Parathyroid adenoma (tissue), 2 donors: ENCODE data around the gene ANKH.

Experiments
- H2AFZ ChIP-seq: fragments of 300-600 bp; sonication (generic); one replicate; pipeline ENCODE4 v1.7.0; 2017; ENCODE audit warnings: antibody characterized with exemption, mild to moderate bottlenecking
- H3K27ac ChIP-seq: fragments of 300-600 bp; sonication (generic); one replicate; pipeline ENCODE4 v1.7.0; 2017
- H3K27me3 ChIP-seq: fragments of 300-600 bp; sonication (generic); one replicate; pipeline ENCODE4 v1.7.0; 2017; ENCODE audit warnings: low read length; ENCODE audit not compliant: control insufficient read depth, insufficient read depth
- H3K36me3 ChIP-seq: fragments of 300-600 bp; sonication (generic); one replicate; pipeline ENCODE4 v1.7.0; 2017; ENCODE audit warnings: low read length; ENCODE audit not compliant: control insufficient read depth, insufficient read depth
- H3K4me1 ChIP-seq: fragments of 300-600 bp; sonication (generic); one replicate; pipeline ENCODE4 v1.7.0; 2017; ENCODE audit warnings: control low read depth
- H3K4me2 ChIP-seq: fragments of 300-600 bp; sonication (generic); one replicate; pipeline ENCODE4 v1.7.0; 2017; ENCODE audit warnings: low read length
- H3K4me3 ChIP-seq: fragments of 300-600 bp; sonication (generic); one replicate; pipeline ENCODE4 v1.7.0; 2017; ENCODE audit warnings: low read depth, low read length
- H3K79me2 ChIP-seq: fragments of 300-600 bp; sonication (generic); one replicate; pipeline ENCODE4 v1.7.0; 2017; ENCODE audit warnings: control low read depth
- H3K9ac ChIP-seq: fragments of 300-600 bp; sonication (generic); one replicate; pipeline ENCODE4 v1.7.0; 2017; ENCODE audit warnings: mild to moderate bottlenecking
- H3K9me3 ChIP-seq: fragments of 300-600 bp; sonication (generic); one replicate; pipeline ENCODE4 v1.7.0; 2017; ENCODE audit warnings: low read length; ENCODE audit not compliant: control insufficient read depth
- TF ChIP-seq, protein P1 (sequence below): fragments of 300-600 bp; sonication (generic); IDR thresholded peaks from one replicate; pipeline ENCODE4 v1.7.0; 2017; ENCODE audit warnings: antibody characterized with exemption, mild to moderate bottlenecking
- donor health status: primary hyperparathyroidism.

Gene ANKH

DNA sequence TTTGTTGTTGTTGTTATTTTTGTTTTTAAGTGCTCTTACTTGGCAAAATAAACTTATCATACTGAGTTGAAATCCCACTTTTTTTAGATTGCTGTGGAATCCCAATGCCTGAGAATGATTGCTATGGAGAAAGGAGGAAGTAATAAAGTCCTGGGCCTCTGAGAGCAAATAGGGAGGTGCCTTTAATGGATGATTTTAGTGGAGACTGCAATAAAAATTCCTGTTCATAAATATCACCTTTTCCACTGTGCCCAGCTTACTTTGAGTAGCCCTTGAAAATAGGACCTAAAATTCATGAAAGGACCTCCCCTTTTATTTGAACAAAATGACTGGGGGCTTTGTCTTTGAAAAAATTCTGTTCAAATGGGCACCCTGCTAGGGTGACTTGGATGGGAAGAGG lies 21.8 kb upstream of the ANKH start:
- Histone ChIP-seq H3K27me3 (no peaks in the 10 kb centered on the region), H3K9me3 (no peaks in the 10 kb centered on the region), H3K79me2 (no peaks in the 10 kb centered on the region), H3K4me1 (no peaks in the 10 kb centered on the region), H3K27ac (no peak overlapping the region), H3K4me2 (no peak overlapping the region), H2AFZ (no peak overlapping the region), H3K4me3 (no peak overlapping the region), H3K36me3 (no peaks in the 10 kb centered on the region), H3K9ac (no peak overlapping the region)
- TF ChIP-seq, protein P1, sequence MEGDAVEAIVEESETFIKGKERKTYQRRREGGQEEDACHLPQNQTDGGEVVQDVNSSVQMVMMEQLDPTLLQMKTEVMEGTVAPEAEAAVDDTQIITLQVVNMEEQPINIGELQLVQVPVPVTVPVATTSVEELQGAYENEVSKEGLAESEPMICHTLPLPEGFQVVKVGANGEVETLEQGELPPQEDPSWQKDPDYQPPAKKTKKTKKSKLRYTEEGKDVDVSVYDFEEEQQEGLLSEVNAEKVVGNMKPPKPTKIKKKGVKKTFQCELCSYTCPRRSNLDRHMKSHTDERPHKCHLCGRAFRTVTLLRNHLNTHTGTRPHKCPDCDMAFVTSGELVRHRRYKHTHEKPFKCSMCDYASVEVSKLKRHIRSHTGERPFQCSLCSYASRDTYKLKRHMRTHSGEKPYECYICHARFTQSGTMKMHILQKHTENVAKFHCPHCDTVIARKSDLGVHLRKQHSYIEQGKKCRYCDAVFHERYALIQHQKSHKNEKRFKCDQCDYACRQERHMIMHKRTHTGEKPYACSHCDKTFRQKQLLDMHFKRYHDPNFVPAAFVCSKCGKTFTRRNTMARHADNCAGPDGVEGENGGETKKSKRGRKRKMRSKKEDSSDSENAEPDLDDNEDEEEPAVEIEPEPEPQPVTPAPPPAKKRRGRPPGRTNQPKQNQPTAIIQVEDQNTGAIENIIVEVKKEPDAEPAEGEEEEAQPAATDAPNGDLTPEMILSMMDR: no peak

DNA sequence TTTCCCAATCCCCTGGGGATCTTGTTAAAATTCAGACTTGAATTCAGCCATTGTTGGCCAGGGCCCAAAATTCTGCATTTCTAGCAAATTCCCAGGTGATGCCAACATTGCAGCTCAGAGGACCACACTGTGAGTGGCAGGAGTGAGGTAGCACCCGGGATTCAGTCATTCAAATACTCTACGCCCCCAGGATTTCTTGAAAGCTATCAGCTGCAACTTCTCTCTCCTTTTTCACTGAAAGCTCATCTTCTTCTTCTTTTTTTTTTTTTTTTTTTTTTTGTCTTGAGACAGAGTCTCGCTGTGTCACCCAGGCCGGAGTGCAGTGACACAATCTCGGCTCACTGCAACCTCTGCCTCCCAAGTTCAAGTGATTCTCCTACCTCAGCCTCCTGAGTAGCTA lies 19.3 kb upstream of the ANKH start:
- no peaks in the 10 kb centered on the region for H3K9me3 ChIP-seq
- no peak overlapping the region for H2AFZ ChIP-seq
- TF ChIP-seq, protein P1: no peak
- no peak overlapping the region for H3K9ac ChIP-seq
- no peak overlapping the region for H3K4me3 ChIP-seq
- no peaks in the 10 kb centered on the region for H3K79me2 ChIP-seq
- no peaks in the 10 kb centered on the region for H3K4me1 ChIP-seq
- H3K27ac ChIP-seq: no peak overlapping the region
- no peaks in the 10 kb centered on the region for H3K27me3 ChIP-seq
- no peak overlapping the region for H3K4me2 ChIP-seq
- no peaks in the 10 kb centered on the region for H3K36me3 ChIP-seq

DNA sequence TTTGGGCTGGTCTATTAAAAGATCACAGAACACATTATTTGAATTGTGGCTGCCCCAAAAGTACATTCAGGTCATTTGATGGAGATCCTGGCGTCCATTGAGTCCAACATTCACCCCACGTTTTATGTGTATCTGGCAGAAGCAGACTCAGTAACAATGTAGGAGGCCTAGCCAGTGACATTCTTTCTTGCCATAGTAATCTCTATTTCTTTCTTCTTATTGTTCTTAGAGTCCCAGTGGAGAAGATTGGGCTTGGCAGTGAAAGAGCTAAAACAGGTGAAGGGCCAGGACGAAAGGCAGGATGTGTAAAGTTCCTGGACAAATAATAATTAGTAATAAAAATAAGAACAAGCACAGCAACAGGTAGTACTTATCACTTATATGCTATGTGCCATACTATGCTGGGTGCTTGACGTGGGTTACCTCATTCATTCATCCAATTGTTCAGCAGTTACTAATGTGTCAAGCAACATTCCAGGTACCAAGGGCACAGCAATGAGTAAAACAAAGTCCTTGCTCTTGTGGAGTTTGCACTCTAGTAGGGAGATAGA lies 12.6 kb upstream of the ANKH start:
- no peaks in the 10 kb centered on the region for H3K79me2 ChIP-seq
- H3K9me3 ChIP-seq: no peaks in the 10 kb centered on the region
- H3K4me1 ChIP-seq: no peaks in the 10 kb centered on the region
- H3K4me3 ChIP-seq: no peak overlapping the region
- no peak overlapping the region for H3K9ac ChIP-seq
- H3K36me3 ChIP-seq: no peaks in the 10 kb centered on the region
- TF ChIP-seq, protein P1: no peak
- H3K4me2 ChIP-seq: no peak overlapping the region
- H3K27ac ChIP-seq: no peak overlapping the region
- no peaks in the 10 kb centered on the region for H3K27me3 ChIP-seq
- H2AFZ ChIP-seq: no peak overlapping the region

DNA sequence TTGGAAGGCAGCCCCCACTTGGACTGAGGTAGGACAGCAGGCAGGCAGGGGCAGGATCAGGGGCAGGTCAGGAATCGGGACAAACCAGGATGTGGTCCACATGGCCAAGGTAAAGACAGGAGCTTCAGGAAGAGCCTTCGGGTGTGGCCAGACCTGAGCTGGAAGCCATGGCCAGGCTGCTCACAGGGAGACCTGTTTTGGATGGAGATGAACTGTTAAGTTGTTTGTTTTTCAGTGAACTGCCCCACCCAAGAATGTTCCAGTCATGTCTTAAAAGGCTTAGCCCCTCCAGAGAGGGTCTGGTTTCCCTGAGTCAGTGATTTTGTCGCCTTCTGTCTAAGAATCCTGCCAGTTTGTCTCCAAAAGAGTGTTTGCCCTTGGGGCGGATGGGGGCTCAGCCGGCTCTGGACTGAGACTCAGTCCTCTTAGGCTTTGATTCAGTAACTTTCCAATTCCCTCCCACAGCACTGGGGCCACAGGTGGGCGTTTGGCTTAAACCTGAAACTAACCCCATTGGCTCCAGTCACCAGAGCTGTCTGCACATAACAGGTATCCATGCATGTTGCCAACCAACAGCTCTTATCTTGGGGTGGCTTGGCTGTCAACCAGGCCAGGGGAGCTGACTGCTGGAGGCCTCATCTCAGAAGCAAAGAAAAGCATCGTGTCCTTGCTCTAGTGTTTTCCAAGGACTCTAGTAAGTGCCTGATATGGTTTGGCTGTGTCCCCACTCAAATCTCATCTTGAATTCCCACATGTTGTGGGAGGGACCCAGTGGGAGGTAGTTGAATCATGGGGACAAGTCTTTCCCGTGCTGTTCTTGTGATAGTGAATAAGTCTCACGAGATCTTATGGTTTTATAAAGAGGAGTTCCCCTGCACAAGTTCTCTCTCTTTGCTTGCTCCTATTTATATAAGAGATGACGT lies 11.3 kb upstream of the ANKH start:
- Histone ChIP-seq H3K4me2 (no peak overlapping the region), H3K27ac (no peak overlapping the region), H3K9ac (no peak overlapping the region), H3K4me1 (no peaks in the 10 kb centered on the region), H3K79me2 (no peaks in the 10 kb centered on the region), H3K4me3 (no peak overlapping the region), H3K27me3 (no peaks in the 10 kb centered on the region), H3K9me3 (no peaks in the 10 kb centered on the region), H3K36me3 (no peaks in the 10 kb centered on the region), H2AFZ (no peak overlapping the region)
- TF ChIP-seq, protein P1: no peak
